Measurements from ENCODE around the gene RAB3B. TPM values are rescaled to one million over a fixed set of nuclear protein-coding genes. Genes with fewer than 3 reads are reported as not detected.

The RAB3B gene
- polyA plus RNA-seq, 3 donors, result 4.8 to 5.1 (median 4.8) TPM

- DNase-seq (ENCODE audit: low read depth in 3 of 3, low spot score in 2 of 3), result no peak
Observed at GRCh38 chr1:51958824-51959223, 31.7 kb downstream of the RAB3B start.

GRCh38 chr1:51957618-51958017, 32.9 kb downstream of the RAB3B start:
- no peak for DNase-seq (ENCODE audit: low read depth in 3 of 3, low spot score in 2 of 3)

GRCh38 chr1:51956528-51957509, 33.7 kb downstream of the RAB3B start:
- no peak for DNase-seq (ENCODE audit: low read depth in 3 of 3, low spot score in 2 of 3)

DNA sequence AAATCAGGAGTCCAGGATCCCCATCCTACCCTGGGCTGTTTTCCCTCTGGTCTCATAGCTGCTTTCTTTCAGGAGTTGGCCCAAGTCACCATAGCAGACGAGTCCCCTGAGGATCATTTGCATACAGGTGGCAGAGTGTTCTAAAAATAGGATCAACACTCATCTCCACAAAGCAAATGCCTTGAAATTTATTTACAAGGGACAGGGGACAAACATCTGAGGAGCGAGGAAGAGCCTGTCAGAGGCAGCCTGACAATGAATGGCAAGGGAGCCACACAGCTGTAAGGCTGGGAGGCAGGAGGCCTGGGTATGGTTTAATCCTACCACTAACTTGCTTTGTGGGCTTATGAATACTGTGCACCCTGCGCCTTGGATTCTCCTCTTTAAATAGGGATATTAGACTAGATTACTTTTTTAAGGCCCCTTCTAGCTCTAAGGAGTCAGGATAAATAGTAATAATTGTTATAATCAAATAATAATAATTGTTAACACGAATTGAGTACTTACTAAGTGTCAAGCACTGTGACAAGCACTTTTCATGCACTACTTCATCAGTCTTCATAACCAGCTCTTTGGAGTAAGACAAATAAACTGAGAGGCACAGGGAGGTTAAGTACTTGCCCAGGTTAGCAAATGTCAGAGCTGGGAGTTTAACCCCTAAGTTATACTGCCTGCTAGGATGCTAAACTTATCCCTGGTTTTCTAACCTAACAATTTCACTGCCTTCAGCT, 34.5 kb downstream of the RAB3B start:
- no peak for DNase-seq (ENCODE audit: low read depth in 3 of 3, low spot score in 2 of 3)

GRCh38 chr1:51954783-51955182, 35.7 kb downstream of the RAB3B start:
- DNase-seq (ENCODE audit: low read depth in 3 of 3, low spot score in 2 of 3), result no peak

- no peak for DNase-seq (ENCODE audit: low read depth in 3 of 3, low spot score in 2 of 3)
Observed at GRCh38 chr1:51953079-51953478, 37.4 kb downstream of the RAB3B start.

DNA sequence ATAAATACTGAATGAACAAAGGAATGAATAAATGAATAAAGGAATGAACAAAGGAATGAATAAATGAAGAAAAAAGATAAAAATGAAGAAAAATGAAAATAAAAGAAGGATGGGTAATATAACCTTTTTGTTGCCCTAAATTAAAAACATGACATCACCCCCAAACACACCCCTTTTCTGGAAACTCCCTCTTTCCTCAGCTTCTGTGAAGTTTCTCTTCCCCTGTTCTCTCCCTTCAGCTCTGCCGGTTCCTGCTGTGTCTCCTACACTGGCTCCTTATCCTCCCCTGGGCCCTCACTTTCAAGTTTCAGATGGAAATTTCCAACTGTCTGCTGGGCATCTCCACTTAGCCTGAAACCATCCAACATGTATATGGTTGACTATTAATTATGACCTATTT, 37.9 kb downstream of the RAB3B start:
- no peak for DNase-seq (ENCODE audit: low read depth in 3 of 3, low spot score in 2 of 3)

- no peak for DNase-seq (ENCODE audit: low read depth in 3 of 3, low spot score in 2 of 3)
Observed at GRCh38 chr1:51950701-51951100, 39.8 kb downstream of the RAB3B start.

- no peak for DNase-seq (ENCODE audit: low read depth in 3 of 3, low spot score in 2 of 3)
Observed at GRCh38 chr1:51949014-51949702, 41.3 kb downstream of the RAB3B start.

DNA sequence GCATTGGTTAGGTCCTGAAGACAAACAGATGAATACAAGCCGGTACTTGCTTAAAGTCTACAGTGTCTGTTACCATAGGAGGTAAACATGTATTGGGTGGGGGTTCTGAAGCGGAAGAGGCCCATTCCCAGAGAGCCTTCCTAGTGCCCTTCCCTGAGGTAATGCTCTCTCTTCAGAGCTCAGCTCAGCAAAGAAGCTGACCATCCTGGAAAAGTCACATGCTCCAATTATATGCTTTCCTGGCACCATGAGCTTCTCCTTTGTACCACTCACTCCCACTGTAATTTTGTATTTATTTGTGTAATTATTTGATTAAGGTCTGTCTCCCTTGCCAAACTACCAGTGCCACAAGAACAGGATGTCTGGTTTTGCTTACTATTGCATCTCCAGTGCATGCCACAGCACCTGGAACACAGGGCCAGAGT, 42.0 kb downstream of the RAB3B start:
- no peak for DNase-seq (ENCODE audit: low read depth in 3 of 3, low spot score in 2 of 3)

- DNase-seq (ENCODE audit: low read depth in 3 of 3, low spot score in 2 of 3), result no peak
Observed at GRCh38 chr1:51946300-51946699, 44.2 kb downstream of the RAB3B start.

- DNase-seq (ENCODE audit: low read depth in 3 of 3, low spot score in 2 of 3), result no peak
Observed at GRCh38 chr1:51945591-51945990, 44.9 kb downstream of the RAB3B start.

GRCh38 chr1:51942281-51942680, 48.2 kb downstream of the RAB3B start:
- no peak for DNase-seq (ENCODE audit: low read depth in 3 of 3, low spot score in 2 of 3)

DNA sequence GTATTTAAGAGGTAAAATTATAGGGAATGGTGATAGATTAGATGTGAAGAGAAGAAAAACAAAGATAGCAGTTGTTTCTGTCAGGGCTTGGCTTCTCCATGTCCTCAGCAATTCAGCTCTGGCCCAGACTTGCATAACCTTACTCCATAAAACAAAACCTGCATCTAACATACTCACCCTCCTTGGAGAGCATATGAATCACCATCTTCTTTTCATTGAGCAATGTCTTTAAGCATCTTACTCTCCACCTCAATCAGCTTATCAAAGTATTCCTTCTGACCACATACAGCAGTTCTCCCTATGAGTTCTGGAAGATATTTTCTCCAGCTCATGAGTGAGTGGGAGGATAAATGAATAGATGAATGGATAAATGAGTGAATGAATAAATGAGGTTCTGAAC, 49.0 kb downstream of the RAB3B start:
- DNase-seq (ENCODE audit: low read depth in 3 of 3, low spot score in 2 of 3), result no peak

DNA sequence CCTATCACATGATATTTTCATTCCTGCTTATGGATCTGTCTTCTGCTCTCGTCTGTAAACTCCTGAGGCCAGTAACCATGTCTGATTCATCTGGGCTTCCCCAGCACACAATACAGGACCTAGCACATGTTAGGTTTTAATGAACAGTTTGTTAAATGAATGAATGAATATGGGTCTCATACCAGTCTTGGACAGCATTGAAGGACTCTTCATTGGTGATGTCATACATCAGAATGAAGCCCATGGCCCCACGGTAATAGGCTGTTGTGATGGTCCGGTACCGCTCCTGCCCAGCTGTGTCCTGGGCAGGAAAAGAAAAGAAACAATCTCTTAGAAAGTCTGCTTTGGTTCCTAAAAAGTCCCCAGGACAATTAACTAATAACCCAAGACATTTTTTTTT, 53.4 kb downstream of the RAB3B start:
- no peak for DNase-seq (ENCODE audit: low read depth in 3 of 3, low spot score in 2 of 3)

DNA sequence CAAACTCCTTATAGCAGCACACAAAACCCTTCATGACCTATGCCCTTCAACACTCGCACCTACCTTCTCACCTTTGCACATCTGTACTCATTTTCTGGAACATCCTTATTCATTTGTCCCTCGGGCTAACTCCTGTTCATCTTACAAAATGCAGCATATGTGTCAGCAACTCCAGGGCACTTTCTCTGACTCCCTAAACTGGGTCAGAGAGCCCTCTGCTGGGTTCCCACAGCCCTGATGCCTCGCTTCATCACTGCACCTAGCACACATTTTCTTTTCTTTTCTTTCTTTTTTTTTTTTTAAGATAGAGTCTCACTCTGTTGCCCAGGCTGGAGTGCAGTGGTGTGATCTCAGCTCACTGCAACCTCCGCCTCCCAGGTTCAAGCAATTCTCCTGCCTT, 54.0 kb downstream of the RAB3B start:
- DNase-seq (ENCODE audit: low read depth in 3 of 3, low spot score in 2 of 3), result no peak

GRCh38 chr1:51933344-51933743, 57.2 kb downstream of the RAB3B start:
- DNase-seq (ENCODE audit: low read depth in 3 of 3, low spot score in 2 of 3), result no peak

- DNase-seq (ENCODE audit: low read depth in 3 of 3, low spot score in 2 of 3), result no peak
Observed at GRCh38 chr1:51930329-51930728, 60.2 kb downstream of the RAB3B start.

DNA sequence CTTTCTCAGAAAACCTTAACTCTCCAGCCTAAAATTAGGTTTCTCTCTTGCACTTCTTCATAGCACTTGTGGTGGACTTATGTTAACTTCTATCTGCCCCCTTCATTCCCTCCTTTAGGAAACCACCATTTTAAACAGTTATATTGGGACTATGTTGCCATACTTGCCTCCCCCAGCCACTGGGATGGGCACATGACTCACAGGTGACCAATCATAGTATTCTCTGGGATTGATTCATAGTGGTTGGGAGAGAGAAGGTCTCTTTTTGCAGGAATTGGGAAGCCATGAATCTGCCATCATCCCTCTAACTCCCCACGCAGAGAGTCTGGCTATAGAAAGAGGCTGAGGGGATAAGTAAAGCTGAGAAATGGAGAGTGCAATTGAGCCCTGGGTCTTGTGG, 61.6 kb downstream of the RAB3B start:
- DNase-seq (ENCODE audit: low read depth in 3 of 3, low spot score in 2 of 3), result no peak

DNA sequence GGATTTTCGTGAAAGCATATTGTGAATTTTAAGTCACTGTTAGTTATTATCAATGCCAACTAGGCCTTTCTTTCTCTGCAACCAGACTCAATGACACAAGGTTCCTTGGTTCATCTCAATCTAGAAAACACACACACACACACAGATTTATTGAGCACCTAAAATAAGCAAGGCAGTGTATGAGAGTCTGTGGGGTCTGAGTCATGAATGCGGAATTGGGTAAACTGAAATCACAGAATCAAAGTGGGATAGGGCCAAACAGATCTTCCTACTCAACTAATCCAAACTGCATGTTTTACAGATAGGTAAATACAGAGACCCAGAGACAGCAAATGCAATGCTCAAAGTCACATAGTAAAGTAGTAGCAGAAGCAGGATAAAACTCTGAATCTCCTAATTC, 63.5 kb downstream of the RAB3B start:
- DNase-seq (ENCODE audit: low read depth in 3 of 3, low spot score in 2 of 3), result no peak

DNA sequence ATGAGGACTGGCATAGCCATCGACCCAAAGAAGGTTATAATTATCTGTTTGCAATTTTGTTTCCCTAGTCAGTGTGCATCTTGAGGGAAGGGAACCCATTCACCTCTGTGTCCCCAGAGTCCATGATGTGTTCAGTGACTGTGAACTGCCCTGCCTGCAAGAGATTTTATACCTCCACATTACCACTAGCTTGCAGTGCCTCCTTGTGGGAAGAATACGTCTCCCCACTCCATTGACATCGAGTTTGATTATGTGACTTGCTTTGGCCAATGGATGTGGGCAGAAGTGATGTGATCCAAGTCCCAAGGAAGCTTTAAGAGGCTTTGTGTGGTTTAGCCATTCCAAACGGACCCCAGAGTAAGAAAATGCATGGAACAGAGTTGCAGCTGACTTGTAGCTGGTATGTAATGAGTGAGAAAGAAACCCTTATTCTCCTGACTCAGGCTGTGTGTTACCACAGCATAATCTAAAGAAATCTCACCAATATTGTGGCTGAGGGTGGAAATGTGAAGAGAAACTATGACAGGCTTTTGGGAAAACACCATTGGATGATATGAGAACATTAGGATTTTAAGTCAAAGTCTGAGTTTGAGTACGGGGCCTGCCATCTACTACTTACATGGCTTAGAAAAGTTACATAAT, 64.2 kb downstream of the RAB3B start:
- DNase-seq (ENCODE audit: low read depth in 3 of 3, low spot score in 2 of 3), result no peak
